G401 (cell line): ENCODE measurements around the gene EPHB6. TPM values are rescaled to one million over a fixed set of nuclear protein-coding genes. Genes with fewer than 3 reads are reported as not detected.

Source experiments
- DNase-seq: peaks from one replicate; pipeline ENCODE4 v3.0.0-alpha.2; 2015; ENCODE audit warnings: low spot score
- in situ Hi-C: cut with HindIII; loops from 2 replicates; pipeline ENCODE4 v1.10.0; 2016; ENCODE audit warnings: low sequenced_read_pairs, mixed read lengths
- total RNA-seq: library from RNA; depleted of rRNA; stranded (reverse); fragments of >200 nt; shearing (Covaris generic); gene quantifications from 2 replicates; pipeline ENCODE4 v1.2.3, GENCODE V29; 2014; rRNA removed

EPHB6 gene, protein sequence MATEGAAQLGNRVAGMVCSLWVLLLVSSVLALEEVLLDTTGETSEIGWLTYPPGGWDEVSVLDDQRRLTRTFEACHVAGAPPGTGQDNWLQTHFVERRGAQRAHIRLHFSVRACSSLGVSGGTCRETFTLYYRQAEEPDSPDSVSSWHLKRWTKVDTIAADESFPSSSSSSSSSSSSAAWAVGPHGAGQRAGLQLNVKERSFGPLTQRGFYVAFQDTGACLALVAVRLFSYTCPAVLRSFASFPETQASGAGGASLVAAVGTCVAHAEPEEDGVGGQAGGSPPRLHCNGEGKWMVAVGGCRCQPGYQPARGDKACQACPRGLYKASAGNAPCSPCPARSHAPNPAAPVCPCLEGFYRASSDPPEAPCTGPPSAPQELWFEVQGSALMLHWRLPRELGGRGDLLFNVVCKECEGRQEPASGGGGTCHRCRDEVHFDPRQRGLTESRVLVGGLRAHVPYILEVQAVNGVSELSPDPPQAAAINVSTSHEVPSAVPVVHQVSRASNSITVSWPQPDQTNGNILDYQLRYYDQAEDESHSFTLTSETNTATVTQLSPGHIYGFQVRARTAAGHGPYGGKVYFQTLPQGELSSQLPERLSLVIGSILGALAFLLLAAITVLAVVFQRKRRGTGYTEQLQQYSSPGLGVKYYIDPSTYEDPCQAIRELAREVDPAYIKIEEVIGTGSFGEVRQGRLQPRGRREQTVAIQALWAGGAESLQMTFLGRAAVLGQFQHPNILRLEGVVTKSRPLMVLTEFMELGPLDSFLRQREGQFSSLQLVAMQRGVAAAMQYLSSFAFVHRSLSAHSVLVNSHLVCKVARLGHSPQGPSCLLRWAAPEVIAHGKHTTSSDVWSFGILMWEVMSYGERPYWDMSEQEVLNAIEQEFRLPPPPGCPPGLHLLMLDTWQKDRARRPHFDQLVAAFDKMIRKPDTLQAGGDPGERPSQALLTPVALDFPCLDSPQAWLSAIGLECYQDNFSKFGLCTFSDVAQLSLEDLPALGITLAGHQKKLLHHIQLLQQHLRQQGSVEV
- not detected in 2 replicates for total RNA-seq

DNA sequence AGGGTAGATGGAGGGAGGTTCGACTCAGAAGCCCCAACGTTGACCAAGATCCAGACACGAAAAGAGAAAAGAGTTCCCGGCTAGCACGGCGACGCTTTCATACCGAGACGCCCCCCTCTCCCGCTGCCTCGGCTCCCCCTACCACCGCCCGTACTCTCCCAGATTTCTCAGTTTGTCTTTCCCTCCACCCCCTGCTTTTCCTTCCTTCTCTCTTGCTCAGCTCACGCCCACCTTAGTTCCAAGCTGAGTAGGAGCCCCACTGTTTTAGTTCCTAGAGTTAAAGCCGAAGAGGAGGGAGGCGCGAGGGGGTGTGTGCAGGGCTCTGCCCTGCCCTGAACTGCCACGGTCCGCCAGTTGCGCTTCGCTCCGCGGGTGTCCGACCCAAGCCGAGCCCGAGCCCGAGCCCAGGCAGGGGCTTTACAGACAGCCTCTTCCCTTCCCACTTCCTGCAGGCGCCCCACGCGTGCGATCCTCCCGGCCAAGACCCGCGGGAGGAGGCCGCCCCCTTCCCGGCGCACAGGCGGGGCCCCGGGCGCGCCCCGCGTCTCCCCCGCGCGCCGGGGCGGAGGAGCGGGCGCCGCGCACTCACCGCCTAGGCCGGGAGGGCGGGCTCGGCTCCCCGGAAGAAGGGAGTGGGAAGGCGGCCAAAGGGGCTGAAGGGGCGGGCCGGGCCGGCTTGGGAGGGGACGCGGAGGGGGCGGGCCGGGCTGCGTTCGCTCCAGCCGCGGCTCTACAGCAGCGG is at the start of gene EPHB6:
Gene EPHB6, plus strand, starts transcription at position 705 of the 742 bp plus-strand sequence. CDS start 8,152 bp downstream, outside the sequence.
- in situ Hi-C loops, result loop anchor here (25.0 kb wide), 1 partner anchor 358 kb away; the partner anchor contains the start of gene TAS2R40
- no peak for DNase-seq

DNA sequence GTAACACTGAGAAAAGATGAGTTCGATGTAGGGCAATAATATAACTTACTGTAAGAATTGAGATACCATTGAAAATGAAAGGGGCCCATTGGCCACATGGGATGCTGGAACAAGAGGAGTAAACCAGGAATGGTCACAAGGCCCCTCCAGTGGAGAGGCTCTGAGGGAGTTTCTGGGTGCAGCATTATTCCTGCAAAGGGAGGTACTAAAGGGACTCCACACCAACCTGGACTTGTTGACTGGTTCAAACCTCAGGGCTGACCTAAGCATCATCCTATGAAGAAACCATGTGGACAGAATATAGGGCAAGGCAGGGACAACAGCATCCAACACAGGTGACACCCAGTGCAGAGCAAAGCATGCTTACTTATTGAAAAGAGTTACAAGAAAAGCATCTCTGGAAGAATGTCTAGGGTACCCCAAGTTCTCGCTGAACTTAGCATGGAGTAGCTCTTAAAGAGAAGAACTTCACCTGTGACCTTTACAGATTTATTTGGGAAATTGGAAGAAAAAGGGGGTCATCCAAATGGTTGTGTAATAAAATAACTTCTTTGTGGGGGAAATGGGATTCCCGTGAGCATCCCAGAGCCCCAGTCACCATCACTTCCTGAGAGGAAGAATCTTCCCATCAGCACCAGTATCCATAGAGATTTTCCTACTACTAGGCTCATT is 49.4 kb upstream of the EPHB6 start:
- no peak for DNase-seq
- in situ Hi-C loops, result no loop called here

DNA sequence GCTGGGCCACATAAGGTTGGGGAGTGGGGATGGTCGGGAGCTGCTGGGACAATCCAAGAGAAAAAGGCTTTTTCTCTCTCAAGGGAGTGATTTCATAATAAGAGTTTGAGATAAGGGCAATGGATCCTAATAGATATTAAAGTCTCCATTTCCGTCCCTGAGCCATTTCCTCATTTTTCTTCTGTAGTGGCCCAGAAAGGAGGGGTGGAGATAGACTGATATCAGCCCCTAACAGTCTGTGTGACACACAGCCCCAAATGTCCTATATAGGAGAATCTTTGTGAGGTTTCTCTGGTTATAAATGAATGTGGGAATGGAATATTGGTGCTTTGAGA is 48.9 kb upstream of the EPHB6 start:
- in situ Hi-C loops, result no loop called here
- no peak for DNase-seq

DNA sequence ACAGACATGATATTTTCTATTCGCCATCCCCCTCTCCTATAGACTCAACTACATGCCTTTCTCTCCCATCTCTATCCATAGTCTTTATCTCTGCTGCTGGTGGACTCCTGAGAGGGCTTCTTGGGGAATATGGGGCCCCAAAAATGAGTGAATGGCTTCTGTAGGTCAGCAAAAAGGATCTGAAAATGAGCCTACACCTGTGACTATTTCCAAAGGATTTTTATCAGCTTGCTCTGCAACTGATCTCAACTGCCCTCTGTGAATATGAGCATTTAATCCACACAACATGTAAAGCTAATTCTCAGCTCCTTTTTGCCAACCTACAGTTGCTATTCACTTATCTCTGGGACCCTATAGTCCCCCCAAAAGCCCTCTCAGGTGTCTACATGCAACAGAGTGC is 47.9 kb upstream of the EPHB6 start:
- DNase-seq, result no peak
- in situ Hi-C loops, result no loop called here

DNA sequence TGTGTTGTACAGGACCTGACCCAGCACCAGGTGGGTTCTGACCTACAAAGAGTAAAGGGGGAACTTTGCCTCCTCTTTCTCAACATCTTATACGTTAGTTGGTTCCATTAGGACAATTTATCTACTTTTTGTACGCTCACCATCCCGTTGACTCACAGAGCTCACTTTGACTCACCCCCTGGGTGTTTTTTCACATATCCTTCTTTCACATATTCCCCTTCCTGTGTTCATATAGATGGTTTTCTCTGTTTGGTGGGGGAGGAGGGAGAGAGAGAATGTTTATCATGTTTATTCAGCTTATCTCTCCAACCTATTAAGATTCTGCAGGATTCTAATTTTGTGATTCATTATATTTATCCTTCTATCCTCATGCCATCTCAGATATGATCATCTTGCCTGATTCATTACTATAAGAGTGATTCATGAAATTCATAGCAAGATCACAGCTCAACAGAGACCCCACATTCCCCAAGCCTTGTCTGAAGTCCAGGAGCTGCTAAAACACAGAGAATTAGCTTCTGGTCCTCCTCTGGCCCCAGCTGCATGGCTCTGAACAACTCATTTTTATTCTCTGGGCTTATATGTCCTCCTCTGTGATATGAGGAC is 46.9 kb upstream of the EPHB6 start:
- in situ Hi-C loops, result no loop called here
- no peak for DNase-seq

DNA sequence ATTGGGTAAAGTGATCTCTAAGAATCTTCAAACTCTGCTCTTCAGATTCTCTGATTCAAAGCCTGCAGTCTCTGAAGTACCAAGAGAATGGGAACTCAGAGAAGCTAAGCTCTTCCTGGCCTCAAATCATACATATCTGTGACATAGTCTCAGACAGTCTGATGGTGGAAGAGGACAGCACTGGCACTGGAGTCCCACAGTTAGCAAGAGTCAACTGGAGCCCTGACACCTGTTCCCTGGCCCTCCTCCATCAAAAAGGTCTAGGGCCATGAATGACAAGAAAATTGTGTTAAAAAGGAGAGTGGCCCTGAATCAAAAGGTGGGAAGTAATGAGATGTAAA is 46.4 kb upstream of the EPHB6 start:
- no peak for DNase-seq
- in situ Hi-C loops, result no loop called here

DNA sequence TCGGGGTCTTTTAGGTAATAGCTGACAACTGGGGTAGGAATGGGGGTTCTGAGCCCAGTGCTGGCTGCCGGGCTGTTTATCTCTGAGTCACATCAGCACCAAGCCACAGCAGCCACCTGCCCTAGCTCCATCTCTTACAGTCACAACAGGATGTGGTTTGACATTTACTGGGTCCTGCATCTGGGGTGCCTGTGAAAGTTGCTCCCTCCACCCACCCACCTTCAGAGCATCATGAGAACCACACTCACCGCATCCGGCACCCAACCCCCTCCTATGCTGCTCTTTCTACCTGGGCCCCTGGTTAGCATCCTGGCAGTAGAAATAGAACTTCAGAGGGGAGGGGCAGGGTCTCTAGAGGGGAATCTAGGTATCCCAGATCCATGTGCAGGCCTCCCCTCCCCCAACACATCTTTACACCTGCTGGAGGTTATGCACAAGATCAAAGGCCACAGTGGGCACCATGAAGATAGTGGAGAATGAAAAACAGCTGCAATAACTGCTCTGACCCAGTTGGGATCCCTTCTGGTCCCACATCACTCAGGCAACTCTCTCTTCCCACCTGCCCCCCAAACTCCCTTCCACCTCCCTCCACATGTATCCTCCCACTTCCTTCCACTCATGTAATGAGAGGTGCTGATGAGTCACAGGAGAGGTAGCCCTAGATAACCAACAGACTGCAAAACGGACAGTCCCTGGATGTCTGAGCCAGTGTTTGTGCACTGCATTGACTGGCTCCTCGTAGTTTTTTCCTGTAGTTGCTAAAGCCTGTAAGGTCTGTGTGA is 45.9 kb upstream of the EPHB6 start:
- in situ Hi-C loops, result no loop called here
- DNase-seq, result no peak

DNA sequence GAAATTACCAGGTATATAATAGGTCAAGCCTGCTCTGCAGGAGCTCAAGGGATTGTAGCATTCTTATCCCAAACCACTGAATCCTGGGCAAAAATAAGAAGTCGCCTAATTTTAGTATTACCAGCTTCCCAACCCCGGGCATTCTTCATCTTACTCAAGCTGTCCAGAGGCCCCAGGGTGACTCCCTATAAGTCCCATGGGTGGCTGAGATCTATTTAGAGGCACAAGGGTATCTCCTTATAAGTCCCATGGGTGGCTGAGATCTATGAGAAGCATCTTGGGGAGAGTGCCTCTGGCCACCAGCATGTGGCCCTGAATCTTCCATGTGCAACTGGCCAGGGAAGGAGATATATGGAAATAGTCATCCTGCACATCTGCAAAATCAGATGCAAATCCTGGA is 45.2 kb upstream of the EPHB6 start:
- in situ Hi-C loops, result no loop called here
- DNase-seq, result no peak

DNA sequence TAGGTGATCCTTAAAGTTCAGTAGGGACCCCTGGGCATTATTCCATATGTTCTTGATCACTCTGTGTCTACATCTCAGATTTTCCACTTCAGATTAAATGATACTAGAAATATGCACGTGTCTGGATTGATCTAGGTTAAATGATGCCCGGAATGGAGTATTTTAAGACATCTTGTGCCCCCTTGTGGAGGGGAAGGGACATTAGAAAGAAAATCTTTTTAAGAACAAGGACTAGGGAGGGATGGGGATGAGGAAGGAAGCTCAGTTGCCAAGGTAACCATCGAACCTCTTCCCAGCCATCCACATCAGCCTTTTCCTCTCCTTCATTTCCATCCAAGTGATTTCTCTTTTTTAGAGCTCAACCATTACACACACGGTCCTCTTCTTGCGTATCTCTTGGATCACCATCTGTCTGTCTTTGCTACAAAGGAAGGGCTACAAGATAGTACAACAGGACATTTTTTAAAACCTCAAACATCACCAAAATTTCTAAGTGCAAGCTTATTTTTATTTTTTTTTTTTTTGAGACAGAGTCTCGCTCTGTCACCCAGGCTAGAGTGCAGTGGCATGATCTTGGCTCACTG is 43.6 kb upstream of the EPHB6 start:
- in situ Hi-C loops, result no loop called here
- DNase-seq, result peak; percentile 74

DNA sequence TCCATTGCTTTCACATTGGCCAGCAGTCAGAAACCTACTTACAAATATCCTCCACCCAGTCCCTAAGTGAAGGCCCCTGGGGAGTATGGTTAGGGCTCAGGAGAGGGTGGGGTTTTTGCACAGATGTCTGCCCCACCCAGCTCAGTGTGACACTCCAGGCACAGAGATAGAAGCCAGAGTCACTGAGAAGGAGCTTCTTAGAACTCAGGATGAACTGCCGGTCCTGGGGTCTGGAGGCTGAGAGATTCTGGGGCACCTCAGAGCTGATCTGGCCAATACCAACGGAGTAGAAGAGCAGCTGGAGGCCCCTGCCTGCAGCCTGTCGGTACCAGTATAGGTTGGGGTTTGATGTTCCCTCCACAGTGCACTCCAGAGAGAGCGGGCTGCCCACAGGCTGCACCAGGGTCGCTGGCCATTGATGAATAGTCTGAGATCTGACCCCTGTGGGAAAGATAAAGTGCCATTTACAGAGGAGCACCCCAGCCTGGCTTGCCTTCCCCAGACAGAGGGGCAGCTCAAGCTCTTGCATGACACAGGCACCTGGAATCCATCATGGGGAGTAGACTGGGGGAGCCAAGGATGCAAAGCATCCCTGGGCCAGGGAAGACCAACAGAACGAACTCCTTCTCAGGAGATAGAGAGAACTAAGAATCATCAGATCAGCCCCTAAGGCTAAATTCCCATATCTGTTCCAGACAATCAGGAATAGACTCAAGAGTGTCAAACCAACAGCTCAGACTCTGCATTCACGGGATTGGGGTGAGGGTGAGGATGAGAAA is 42.2 kb upstream of the EPHB6 start:
- DNase-seq, result no peak
- in situ Hi-C loops, result no loop called here

DNA sequence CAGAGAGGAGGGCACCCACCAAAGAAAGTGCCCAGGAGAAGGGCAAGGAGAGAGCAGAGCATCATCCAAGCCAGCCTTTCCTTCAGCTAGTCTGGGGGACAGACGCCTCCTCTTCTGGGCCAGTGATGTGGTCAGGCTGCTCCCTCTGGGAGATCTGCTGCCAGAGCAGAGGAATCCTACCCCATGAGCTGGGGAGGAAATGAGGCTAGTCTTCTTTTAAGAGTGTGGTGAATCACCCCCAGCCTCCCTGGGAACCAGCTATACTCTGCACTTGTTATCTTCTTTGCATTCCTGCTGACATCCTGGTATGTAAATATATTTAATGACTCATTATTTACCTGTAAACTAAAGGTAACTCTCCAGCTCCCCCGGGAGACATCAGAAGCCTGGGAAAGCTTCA is 41.6 kb upstream of the EPHB6 start:
- no peak for DNase-seq
- in situ Hi-C loops, result no loop called here

DNA sequence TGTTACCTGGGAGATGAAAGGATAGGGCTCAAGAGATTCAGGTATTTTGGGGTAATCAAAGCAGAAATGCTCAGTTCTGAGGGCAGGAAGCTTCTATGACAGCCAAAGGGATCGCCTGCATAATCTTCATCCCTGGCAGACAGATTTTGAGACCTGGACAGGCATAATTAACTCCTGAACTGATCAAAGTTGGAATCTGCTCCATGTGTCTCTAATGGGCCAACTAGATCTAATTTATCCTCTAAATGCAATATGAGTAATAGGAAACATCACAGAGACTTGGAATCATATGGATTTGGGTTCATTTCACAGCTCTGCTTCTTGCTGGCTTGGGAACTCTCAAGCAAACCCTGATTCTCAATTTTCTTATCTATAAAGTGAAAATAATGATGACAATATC is 41.2 kb upstream of the EPHB6 start:
- no peak for DNase-seq
- in situ Hi-C loops, result no loop called here

DNA sequence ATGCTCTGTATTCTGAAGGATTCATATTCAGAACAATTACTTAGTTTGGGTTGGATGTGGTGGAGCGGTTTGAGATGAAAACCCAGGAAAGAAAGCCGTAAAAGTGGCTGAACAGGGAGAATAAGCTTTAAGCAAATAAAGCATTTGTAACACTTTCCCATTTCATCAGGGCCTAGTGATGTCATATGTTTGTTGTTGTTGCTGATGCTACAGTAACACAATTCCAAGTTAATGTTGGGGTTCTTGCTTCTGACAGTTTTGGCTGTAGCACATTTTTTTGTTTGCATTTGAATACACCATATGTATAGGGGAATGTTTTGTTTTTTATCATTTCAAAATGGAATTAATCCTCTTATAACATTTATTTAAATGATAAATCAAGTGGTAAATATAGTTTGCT is 40.4 kb upstream of the EPHB6 start:
- in situ Hi-C loops, result no loop called here
- DNase-seq, result no peak

DNA sequence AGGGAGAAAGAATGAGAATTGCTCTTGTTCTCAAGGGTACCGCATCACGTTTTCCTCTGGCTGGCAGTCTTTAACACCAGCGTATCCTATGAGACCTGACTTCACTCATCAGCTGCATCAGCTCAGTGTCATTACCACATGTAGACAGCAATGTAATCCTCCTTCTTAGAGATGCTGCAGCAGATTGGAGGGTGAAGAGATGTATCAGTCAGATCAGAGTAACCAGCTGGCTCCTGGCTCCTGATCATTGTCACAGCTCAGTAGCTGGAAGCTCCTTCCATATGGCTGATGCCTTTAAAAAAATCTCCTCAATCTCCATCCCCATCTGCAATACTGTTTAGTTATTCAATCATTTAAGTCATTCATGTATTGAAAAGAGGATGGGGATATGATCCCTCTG is 39.7 kb upstream of the EPHB6 start:
- no peak for DNase-seq
- in situ Hi-C loops, result no loop called here

DNA sequence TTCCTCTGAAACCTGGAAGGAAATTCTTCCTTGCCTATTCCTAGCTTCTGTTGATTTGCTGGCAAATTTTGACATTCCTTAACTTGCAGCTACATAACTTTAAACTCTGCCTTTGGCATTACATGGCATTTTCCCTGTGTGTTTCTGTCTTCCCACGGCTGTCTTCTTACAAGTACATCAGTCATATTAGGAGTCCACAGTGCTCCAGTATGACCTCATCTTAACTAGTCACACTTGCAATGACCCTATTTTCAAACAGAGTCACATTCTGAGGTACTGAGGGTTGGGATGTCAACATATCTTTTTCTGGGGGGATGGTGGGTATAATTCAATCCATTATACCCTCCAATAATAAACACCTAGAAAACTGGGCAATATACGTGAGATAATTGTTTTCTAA is 37.4 kb upstream of the EPHB6 start:
- no peak for DNase-seq
- in situ Hi-C loops, result no loop called here

DNA sequence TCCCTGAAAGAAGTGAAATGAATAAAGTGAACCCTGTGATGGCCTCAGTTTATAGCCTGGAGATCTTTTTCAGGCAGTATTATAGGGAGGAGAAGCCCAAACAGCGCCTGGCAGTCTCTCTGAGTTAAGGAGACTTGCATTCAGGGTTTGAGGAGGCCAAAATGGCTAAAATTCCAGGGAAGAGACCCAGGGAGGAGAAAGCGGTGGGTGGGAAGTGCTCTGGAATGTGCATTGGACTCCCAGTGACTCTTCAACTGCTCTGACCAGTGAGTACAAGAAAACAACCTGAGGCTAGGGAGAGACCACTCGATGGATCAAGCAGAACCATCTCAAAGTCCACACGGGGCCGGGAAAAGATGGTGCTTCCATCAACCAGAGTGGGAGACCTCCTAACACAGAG is 35.3 kb upstream of the EPHB6 start:
- DNase-seq, result no peak
- in situ Hi-C loops, result no loop called here

DNA sequence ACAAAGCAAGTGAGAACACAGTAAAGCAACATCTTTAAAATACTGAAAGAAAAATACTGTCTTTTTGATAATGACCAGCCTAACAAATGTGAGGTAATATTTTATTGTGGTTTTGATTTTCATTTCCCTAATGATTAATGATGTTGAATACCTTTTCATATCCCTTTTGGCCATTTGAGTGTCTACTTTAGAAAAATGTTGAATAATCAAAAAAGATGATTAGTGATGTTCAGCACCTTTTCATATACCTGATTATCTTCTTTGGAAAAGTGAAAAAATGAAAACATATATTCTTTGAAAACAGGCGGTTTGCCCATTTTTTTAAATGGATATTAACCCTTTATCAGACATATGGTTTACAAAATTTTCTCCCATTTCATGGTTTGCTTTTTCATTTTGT is 32.2 kb upstream of the EPHB6 start:
- no peak for DNase-seq

More for the DNA sequence above, 32.2 kb upstream of the EPHB6 start:
- in situ Hi-C loops, result no loop called here
